ENCODE measurements around the gene TOMM20L.

GRCh38 chr14:58408681-58409215 is 13.0 kb downstream of the TOMM20L start:
- TF ChIP-seq CTCF (IDR thresholded peaks at IDR 0.05) (no peak), POLR2A (IDR thresholded peaks at IDR 0.05) (no peak)

All from testis (tissue), 2 donors.